GM19452 (cell line): ENCODE measurements around the gene FOXP1.

Source experiments
- ATAC-seq: cut with Tn5 transposase; IDR thresholded peaks from one replicate; pipeline ENCODE4 v1.9.1; 2021; ENCODE audit not compliant: unreplicated experiment

The FOXP1 gene

GRCh38 chr3:71433631-71434030, 149.9 kb downstream of the FOXP1 start:
- no peak for ATAC-seq

DNA sequence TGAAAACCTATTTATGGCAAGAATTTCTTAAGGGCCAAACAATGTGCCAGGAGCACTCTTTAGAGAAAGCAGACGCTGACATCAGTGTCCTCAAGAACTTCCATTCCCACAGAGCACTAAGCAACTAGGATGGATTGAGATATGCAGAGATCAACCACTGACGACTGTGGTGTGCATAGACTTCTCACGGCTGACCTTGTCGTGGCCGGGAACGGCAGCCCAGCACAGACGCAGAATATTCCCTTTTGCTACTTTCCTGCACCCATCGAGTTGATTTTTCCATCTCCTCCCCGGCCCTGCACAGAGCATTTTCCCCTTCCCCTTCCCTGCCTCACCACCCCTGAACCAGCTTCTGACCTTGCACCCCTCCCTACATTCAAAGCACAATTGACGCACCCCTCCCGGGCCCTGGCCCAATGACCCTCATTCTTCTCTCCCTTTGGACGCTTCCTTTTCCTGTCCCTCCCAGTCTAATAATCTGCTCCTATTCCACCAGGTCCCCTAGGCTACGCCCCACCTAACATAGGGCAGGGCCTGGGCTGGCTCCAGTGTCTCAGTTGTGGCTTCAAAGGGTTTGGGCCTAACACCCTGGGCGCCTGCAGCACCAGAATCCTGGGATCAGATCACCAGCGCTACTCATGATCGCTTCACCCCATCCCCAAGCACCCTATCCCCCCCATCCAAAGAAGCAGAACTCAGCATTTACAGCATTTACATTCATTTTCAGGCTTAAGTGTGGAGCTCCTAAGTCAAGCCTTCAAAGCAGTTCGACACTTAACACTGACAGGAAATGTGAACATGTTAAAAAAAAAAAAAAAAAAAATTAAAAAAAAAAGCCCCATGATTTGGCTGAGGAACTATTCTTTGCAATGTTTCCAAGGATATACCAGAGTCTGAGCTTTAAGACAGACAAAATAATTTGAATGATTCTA, 151.2 kb downstream of the FOXP1 start:
- ATAC-seq: no peak

DNA sequence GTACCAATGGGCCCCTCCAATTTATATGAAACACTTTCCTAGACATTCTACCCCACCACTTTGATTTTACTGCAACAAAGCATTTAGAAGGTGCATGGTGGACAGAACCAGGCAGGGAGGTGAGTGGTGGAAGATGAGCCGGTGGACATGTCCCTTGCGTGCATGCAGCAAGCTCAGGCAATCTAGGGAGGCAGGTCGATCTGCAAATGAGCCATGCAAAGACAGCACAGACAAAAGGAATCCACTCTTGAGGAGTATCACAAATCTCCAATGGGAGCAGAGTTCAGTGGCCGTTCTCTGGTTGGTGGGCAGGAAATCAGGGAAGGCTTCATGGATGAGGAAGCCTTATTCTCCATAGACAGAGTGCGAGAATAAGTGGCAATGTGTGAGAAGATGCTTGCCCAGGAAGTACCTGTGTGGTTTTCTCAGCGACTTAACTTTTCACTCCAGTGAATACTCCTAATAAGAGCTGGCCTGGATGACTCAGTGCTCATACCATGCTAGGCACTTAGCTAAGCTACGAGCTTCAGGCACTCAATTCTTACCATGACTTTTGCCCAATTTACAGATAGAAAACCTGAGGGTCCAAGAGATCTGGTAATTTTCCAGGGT, 152.5 kb downstream of the FOXP1 start:
- ATAC-seq: no peak

- ATAC-seq: no peak
These were observed 153.9 kb downstream of the FOXP1 start for GRCh38 chr3:71429597-71429988.

DNA sequence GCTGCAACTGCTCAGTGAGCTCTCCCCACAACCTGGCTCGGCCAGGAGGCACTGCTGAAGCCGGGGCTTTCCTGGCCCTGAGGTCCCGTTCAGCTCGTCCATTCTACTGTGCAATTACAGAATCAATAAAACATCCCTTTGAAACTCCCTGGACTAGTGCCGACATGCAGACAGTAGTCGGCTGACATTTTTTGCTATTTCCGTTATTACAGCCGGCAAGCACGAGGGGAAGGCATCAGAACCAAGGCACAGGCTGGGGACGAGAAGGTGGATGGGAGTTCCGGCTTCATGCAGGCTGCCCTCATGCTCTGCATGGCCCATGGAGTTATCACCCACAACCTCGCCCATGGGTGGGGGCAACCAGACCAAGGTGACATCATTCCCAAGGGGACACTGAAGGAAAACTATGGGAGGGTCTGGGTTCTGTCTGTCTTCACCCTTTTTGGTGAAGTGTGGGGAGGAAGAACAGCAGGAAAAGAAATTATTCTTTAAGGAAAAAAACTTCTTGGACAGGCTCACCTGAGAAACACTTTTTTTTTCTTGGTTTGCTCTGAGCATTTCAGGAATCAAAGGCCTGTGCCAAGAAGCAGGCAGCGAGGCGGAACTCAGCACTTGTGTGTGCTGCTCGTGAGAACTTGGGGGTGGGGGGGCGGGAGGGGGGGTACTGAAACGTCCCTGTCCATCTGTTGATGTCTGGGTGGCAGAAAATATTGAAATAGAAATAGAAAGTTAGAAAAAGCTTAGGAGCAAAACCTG, 154.5 kb downstream of the FOXP1 start:
- no peak for ATAC-seq

GRCh38 chr3:71425491-71426071, 157.9 kb downstream of the FOXP1 start:
- no peak for ATAC-seq

DNA sequence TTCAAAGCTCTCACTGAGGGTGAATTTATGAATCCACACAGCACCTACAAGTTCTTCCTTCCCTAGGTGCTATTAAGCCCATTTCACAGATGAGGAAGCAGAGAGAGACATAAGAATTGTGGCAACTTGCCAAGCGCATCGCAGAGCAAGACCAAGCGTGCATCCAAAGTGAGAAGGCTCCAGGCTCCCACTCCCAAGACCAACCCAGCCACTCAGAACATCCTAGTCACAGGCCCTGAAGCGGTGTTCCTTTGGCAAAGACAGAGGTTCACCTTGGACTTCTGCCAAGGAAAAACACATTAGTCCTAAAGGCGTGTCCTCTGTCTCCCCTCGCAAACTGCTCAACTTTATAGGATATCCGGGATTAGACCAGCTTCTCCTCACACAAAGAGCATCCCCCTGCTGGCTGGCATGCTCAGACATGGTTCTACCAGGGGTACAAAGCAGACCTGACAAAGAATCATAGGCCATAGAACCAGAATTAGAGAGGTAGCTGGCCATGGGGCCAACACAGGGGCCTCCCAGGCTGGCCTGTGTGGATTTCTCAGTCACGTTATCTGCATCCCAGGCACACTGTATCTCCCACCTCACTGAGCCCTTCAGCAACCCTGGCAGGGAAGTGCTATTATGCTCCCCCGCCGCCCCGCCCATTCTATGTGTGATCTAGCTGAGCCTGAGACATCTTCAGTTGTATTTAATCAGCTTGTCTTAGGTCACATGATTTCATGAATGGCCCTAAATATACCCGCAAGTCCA, 160.2 kb downstream of the FOXP1 start:
- no peak for ATAC-seq

DNA sequence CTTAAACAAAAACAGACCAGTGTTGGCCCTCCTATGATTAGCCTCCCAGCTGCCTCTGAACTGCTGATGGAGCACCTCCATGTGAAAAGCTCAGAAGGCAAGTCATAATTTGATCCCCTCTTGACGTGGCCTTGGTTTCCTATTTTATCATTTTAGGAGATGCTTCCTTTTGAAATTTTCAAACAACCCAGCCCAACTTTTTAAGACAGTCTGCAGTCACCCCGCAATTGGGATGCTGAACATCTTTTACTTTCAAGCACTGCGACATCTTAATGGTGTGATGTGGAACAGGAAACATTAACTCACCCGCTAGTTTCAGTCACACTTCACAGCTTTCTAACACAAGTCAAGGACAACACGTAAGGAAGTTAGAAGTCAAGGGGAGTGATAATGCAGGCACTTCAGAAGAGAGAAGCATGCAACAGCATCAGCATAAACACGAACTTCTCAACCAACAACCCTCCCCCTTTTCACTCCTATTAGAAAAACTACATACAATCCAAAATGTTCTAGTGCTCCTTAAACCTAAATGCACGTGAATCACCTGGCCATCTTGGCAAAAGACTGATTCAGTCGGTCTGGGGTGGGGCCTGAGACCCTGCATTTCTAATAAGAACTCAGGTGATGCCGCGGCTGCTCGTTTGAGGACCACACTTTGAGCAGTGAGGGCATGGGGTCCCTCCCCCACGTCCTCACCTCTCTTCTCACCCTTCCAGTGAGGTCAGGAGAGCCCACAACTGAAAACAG, 161.5 kb downstream of the FOXP1 start:
- ATAC-seq: peak; percentile 92

DNA sequence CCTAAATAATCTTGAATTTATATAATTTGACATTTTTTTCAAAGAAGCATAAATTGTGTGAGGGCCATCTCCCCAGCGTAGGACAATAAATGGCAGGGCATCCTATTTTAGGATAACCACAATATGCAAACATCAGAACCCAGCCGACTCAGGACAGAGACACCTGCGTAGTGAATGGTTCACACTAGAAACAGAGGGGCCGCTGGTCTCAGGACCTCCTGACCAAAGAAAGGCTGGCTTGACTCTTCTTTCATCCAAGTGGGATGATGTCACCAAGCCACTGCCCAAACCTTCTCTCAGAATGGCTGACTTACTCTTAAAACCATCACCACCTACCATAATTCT, 162.1 kb downstream of the FOXP1 start:
- ATAC-seq: peak; percentile 55

DNA sequence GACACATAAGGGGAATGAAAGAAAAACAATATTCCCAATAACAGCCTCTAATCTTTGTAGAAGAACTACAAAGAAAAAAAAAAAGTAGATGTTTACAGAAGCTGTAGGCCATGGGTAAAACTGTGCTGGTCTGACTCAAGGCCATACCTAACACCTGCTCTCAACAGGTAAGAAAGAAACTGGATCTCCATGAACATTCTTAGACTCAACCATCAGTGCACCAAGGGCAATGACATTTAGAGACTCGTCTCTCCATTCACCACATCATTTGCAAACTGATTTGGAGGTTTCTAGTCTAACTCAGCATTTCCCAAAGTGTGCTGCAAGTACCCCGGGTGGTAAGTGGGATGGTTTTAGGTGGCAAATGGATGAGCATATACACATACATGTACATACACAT, 164.2 kb downstream of the FOXP1 start:
- ATAC-seq: no peak

DNA sequence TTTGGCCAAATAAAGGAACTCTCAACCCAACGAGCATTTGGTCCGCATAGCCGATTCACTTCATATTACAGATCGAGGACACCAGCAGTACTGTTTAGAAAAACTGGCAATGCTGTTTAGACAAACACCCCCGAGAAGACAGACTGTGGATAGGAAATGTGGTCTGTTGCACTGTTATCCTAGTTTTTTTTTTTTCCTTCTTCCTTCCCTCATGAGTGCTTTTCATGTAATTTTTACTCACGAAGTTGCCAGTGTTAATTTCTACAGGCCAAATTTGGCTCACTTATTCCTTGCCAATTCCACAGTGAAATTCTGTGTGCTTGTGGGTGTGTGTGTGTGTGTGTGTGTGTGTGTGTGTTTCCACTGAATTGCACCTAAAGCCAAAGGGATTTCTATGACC, 165.7 kb downstream of the FOXP1 start:
- ATAC-seq: no peak

GRCh38 chr3:71416876-71417275, 166.7 kb downstream of the FOXP1 start:
- no peak for ATAC-seq

DNA sequence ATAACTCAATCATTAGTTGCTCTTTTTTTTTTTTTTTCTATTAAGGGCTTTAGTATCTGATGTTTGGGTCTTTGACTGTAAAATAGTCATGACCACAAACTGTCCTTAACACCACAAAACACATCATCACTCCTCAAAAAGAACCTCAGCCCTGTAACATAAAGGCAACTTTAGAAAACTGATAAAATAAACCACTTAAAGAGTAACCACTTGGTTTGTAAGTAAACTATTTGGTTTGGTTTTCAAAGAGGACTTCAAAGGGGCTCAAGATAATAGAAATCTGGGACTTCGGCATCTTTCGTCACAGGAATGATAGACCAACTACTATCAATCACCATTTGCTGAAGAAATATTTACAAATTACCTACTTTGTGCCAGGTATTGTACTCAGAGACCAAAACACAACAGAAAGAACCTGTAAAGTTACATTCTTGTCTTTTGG, 167.8 kb downstream of the FOXP1 start:
- ATAC-seq: no peak

DNA sequence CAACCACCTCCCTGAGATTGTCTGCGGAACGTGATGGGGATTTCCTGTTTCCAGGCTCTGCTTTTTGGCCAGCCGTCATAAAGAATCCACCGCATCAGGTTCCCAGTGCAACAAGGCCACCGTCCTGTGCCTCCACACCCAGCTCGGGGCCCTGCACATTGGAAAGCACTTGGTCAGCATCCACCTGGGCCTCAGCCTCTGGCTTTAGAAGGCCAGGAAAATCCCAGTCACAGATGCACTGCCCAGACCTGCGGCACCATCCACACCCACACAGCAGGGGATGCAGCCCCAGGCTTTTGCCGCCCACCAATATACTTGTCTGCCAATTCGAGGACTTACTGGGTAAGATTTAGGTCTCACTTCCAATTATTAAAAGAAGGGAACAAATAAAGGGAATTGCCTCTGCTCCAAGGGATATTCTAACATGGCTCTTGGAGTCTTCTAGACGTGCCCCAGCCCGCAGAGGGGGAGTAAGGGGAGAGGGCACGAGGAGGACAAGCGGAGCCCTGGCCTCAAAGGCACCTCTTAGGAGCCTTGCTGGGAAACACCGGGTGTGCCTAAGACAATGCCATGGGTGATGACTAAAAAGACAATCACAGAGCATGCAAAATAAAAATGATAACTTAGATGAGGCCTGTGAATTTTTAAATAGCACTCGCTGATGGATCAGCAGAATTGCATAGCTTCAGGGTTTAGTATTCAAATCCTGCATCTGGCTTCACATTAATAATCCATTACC, 169.2 kb downstream of the FOXP1 start:
- ATAC-seq: no peak

DNA sequence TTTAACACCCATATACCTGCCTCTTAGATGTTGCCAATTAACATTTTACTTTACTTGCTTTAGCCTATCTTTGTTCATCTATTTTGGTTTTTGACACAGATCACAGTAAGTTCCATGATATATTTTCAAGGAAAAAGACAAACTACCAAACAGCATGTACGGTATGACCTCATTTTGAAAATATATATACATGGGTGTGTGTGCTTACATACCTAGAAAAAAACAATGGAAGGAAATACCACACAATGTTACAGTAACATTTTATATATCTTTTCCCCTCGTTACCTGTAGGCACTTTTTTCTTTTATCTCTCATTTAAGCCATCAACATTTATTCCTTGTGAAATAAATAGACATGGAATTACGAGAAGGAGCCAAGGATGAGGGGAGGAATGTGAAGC, 170.0 kb downstream of the FOXP1 start:
- ATAC-seq: no peak

DNA sequence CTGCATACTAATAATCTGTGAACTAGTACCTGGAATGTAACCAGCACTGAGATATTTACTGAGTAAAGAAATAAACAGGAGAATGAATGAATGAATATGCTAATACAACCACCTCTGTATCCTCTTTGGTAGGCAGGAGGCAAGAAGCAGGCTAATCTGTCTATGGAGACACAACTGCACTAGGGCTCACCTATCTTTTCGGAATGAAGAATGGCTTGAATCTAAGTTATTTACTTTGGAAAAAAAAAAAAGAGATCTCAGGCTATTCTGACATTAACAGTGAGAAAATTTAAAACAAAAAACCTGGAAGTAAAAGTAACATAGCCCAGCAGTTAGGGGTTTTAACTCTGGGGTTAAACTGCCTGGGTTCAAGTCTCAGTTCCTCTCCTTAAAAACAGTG, 174.2 kb downstream of the FOXP1 start:
- ATAC-seq: no peak

- no peak for ATAC-seq
These were observed 174.6 kb downstream of the FOXP1 start for GRCh38 chr3:71408903-71409302.

GRCh38 chr3:71407823-71408222, 175.7 kb downstream of the FOXP1 start:
- ATAC-seq: no peak
